Measurements from ENCODE around the gene FRMD6.

- TF ChIP-seq POLR2A (IDR thresholded peaks at IDR 0.05; ENCODE audit: low read length) (no peak), GATA1 (IDR thresholded peaks at IDR 0.05; ENCODE audit: low read depth, low read length) (no peak)
These were observed 92.8 kb downstream of the FRMD6 start for GRCh38 chr14:51744372-51745130.

Data from erythroblast (primary cell).